Peyer's patch (tissue), 4 donors: ENCODE results near the gene STIM2. TPM values are rescaled to one million over a fixed set of nuclear protein-coding genes. Genes with fewer than 3 reads are reported as not detected.

Experiments
- DNase-seq, 3 donors: peaks; one replicate each; pipeline ENCODE4 v3.0.0-alpha.2; 2017 to 2019
- H3K27ac ChIP-seq, 4 donors: fragments of 200-600 bp; sonication (generic); one replicate each; pipeline ENCODE4 v1.5.1; 2016 to 2019
- H3K27me3 ChIP-seq, 2 donors: fragments of 200-600 bp; sonication (generic); one replicate each; pipeline ENCODE4 v1.5.1; 2019
- H3K36me3 ChIP-seq, 3 donors: fragments of 200-600 bp; sonication (generic); one replicate each; pipeline ENCODE4 v1.5.1; 2016 to 2019
- H3K4me1 ChIP-seq, 4 donors: fragments of 200-600 bp; sonication (generic); one replicate each; pipeline ENCODE4 v1.5.1; 2016 to 2019
- H3K4me3 ChIP-seq, 4 donors: fragments of 200-600 bp; sonication (generic); 1 replicate in 3 of 4; 2 replicates in 1 of 4; pipeline ENCODE4 v1.5.1; 2016 to 2019; ENCODE audit warnings: mild to moderate bottlenecking in 1 of 4
- H3K9me3 ChIP-seq, 4 donors: fragments of 200-600 bp; sonication (generic); one replicate each; pipeline ENCODE4 v1.5.1; 2016 to 2019; ENCODE audit warnings: mild to moderate bottlenecking in 1 of 4
- POLR2A ChIP-seq, 2 donors: fragments of 450-650 bp; IDR thresholded peaks; one replicate each; pipeline ENCODE4 v1.5.1; 2017; ENCODE audit warnings: antibody characterized with exemption in 2 of 2, mild to moderate bottlenecking in 2 of 2, moderate library complexity in 2 of 2
- total RNA-seq, 4 donors: library from RNA; depleted of rRNA; stranded (reverse); fragments of >200 nt; gene quantifications; one replicate each; pipeline ENCODE4 v1.1.0, GENCODE V29; 2016
- TF ChIP-seq, protein P1 (sequence below), 6 experiments: fragments of 450-650 bp in 4 of 6; fragments of 200-600 bp in 2 of 6; sonication (generic) in 1 of 6; IDR thresholded peaks; one replicate each; pipeline ENCODE4 v1.5.1; 2017 to 2019; ENCODE audit warnings: antibody characterized with exemption in 6 of 6, mild to moderate bottlenecking in 3 of 6, moderate library complexity in 1 of 6

Gene STIM2
- total RNA-seq, 4 donors from 2014 or later: 35.7 to 82.5 (median 39.2) TPM

GRCh38 chr4:26819026-26819425 lies 41.6 kb upstream of the STIM2 start:
- Histone ChIP-seq H3K36me3 (no peaks in the 10 kb centered on the region), H3K9me3 (peaks cover 0 to 4% (median 0%) of the 10 kb centered on the region in 4 donors), H3K4me3 (no peak overlapping the region), H3K4me1 (peaks cover 0 to 15% (median 5%) of the 10 kb centered on the region in 4 donors), H3K27me3 (no peaks in the 10 kb centered on the region), H3K27ac (no peak overlapping the region)
- TF ChIP-seq, protein P1, sequence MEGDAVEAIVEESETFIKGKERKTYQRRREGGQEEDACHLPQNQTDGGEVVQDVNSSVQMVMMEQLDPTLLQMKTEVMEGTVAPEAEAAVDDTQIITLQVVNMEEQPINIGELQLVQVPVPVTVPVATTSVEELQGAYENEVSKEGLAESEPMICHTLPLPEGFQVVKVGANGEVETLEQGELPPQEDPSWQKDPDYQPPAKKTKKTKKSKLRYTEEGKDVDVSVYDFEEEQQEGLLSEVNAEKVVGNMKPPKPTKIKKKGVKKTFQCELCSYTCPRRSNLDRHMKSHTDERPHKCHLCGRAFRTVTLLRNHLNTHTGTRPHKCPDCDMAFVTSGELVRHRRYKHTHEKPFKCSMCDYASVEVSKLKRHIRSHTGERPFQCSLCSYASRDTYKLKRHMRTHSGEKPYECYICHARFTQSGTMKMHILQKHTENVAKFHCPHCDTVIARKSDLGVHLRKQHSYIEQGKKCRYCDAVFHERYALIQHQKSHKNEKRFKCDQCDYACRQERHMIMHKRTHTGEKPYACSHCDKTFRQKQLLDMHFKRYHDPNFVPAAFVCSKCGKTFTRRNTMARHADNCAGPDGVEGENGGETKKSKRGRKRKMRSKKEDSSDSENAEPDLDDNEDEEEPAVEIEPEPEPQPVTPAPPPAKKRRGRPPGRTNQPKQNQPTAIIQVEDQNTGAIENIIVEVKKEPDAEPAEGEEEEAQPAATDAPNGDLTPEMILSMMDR (IDR thresholded peaks at IDR 0.05): no peak
- TF ChIP-seq POLR2A (IDR thresholded peaks at IDR 0.05): no peak
- DNase-seq: no peak

DNA sequence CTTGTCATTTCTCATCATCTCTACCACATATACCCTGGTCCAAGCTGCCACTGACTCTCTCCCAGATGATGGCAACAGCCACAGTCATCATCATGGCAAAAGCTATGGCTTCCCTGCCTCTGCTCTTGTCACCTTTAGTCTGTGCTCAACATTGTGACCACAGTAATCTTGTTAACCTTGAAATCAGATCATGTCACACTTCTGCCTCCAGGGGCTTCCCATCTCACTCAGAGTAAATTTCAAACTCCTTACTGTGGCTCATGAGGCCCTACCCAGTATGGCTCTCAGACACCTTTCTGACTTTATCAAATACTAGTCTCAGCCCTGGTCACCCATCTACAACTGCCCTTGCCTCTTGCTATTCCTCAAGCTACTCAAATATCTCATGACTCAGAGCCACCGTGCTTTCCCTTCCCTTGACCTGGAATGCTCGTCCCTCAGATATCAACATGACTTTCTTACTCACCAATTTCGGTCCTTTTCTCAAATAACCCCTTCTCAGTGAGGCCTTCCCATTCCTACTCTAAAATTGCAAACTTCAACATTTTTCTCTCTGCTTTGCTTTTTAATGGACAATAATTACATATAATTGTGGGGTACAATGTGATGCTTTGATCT lies 41.1 kb upstream of the STIM2 start:
- Histone ChIP-seq H3K4me1 (peaks cover 0 to 15% (median 5%) of the 10 kb centered on the region in 4 donors), H3K27me3 (no peaks in the 10 kb centered on the region), H3K9me3 (peaks cover 0 to 4% (median 0%) of the 10 kb centered on the region in 4 donors), H3K4me3 (no peak overlapping the region), H3K27ac (no peak overlapping the region), H3K36me3 (no peaks in the 10 kb centered on the region)
- no peak for DNase-seq
- TF ChIP-seq, protein P1 (IDR thresholded peaks at IDR 0.05): no peak
- no peak for TF ChIP-seq POLR2A (IDR thresholded peaks at IDR 0.05)

GRCh38 chr4:26820346-26820745 lies 40.3 kb upstream of the STIM2 start:
- H3K27ac ChIP-seq: no peak overlapping the region
- TF ChIP-seq, protein P1 (IDR thresholded peaks at IDR 0.05): no peak
- no peak for TF ChIP-seq POLR2A (IDR thresholded peaks at IDR 0.05)
- peaks cover 0 to 4% (median 0%) of the 10 kb centered on the region in 4 donors for H3K9me3 ChIP-seq
- H3K36me3 ChIP-seq: no peaks in the 10 kb centered on the region
- DNase-seq: no peak
- peaks cover 0 to 15% (median 5%) of the 10 kb centered on the region in 4 donors for H3K4me1 ChIP-seq
- H3K4me3 ChIP-seq: no peak overlapping the region
- no peaks in the 10 kb centered on the region for H3K27me3 ChIP-seq

DNA sequence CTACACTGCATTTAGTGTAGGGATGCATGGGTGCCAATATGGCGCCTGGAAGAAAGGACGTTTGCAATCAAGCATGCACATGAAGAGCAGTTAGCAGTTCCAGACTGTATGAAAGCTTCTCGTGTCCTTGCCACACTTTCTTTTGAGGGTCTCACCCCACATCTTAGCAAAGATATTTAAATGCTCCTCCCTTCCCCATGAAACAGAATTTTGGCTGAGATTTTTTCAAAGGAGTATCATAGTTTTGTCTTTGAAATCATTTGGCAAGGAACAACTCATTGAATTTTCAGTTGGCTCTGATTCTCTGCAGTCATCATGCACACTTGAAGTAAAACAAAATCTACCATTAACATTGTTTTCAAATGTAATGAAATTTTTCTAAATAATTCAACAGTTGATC lies 39.6 kb upstream of the STIM2 start:
- no peak for TF ChIP-seq POLR2A (IDR thresholded peaks at IDR 0.05)
- TF ChIP-seq, protein P1 (IDR thresholded peaks at IDR 0.05): no peak
- Histone ChIP-seq H3K4me3 (no peak overlapping the region), H3K4me1 (peaks cover 0 to 15% (median 5%) of the 10 kb centered on the region in 4 donors), H3K27ac (no peak overlapping the region), H3K9me3 (peaks cover 0 to 4% (median 0%) of the 10 kb centered on the region in 4 donors), H3K27me3 (no peaks in the 10 kb centered on the region), H3K36me3 (no peaks in the 10 kb centered on the region)
- no peak for DNase-seq

DNA sequence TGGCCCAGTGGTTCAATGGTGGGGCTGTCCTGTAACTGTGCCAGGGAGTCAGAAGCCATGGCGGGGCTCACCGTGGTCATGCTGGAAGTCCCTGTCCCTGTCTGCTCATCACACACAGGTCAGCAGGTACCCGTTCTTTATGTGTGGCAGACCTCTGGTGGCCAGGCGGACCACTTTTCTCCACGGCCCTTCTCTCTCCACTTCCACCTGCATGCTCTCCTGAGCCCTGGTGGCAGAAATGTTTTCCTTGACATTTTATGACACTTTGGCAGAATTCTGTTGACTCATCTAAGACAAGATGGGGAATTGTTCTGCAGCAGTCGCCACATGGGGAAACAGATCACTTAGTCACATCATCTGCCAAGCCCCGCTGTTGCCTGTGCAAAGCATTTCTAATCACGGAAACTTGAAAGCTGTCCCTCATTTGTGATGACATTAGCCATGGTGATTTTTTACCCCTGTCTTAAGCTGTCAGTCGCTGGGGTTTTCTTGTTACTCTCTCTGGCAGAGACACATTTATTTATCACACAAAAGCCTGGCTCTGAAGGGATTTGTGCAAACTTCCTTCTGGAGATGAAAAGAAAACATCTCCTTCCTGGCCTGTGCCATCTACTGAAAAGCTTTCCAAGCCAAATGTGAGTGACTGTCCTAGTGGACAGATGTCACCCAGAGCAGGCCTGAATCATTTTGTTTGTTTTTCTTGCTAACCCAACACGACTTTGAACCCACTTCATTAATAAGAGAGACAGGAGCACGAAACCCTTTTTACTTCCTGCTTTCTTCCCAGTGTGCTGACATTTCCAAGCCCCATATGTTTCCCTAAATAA lies 38.8 kb upstream of the STIM2 start:
- peaks cover 0 to 15% (median 7%) of the 10 kb centered on the region in 4 donors for H3K4me1 ChIP-seq
- H3K27ac ChIP-seq: peak overlapping the region in 1 of 4 donors; percentile 34
- no peaks in the 10 kb centered on the region for H3K36me3 ChIP-seq
- H3K27me3 ChIP-seq: no peaks in the 10 kb centered on the region
- DNase-seq: peak in 1 of 3 donors; percentile 53
- no peak for TF ChIP-seq POLR2A (IDR thresholded peaks at IDR 0.05)
- TF ChIP-seq, protein P1 (IDR thresholded peaks at IDR 0.05): peak in 2 of 6 experiments; percentile 25 to 38
- no peak overlapping the region for H3K4me3 ChIP-seq
- peaks cover 0 to 4% (median 0%) of the 10 kb centered on the region in 4 donors for H3K9me3 ChIP-seq
